ENCODE results near the gene HSD3B2. TPM values are rescaled to one million over a fixed set of nuclear protein-coding genes. Genes with fewer than 3 reads are reported as not detected.
"Not testable (repeated sequence)": the region's sequence is repeated elsewhere in the genome, so short reads cannot be mapped to it uniquely, and the experiment has no call there.

Gene HSD3B2
- total RNA-seq = 0.20 TPM

DNA sequence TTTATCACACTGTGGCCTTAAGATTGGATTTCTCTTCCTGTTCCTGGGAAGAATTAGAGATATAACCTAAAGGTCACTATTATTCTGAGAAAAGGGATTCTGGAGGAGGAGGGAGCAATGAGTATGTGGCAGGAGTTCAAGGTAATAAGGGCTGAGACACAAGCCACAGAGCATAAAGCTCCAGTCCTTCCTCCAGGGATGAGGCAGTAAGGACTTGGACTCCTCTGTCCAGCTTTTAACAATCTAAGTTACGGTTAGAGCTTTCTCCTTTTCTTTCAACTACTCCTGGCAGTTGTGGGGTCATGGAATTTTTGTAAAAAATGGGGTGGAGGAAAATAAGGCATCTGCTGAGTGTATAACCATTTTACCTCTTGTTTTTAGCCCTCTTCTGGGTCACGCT is at the start of gene HSD3B2:
Gene HSD3B2 (plus strand): TSS at position 201 of the 400 bp plus-strand sequence. CDS start 270 bp downstream, outside the sequence.
- no peak for DNase-seq

DNA sequence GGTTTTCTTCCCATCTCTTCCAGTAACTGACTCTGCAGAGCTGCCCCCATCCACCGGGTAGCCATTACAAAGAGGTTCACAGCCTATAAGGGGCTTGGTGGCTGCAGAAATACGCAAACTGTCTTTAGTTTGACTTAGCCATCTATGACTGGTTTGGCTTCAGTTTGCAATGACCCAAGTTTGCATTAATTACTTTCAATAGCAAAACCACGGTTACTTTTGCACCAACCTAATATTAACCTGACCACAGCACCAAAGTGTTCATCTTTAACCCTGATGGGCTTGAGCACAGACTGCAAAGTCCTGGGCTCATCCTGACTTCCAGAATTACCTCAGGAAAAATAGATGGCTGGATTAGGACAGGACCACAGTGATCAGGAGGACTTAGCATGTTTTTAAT is 48.5 kb upstream of the HSD3B2 start:
- no peak for DNase-seq

DNA sequence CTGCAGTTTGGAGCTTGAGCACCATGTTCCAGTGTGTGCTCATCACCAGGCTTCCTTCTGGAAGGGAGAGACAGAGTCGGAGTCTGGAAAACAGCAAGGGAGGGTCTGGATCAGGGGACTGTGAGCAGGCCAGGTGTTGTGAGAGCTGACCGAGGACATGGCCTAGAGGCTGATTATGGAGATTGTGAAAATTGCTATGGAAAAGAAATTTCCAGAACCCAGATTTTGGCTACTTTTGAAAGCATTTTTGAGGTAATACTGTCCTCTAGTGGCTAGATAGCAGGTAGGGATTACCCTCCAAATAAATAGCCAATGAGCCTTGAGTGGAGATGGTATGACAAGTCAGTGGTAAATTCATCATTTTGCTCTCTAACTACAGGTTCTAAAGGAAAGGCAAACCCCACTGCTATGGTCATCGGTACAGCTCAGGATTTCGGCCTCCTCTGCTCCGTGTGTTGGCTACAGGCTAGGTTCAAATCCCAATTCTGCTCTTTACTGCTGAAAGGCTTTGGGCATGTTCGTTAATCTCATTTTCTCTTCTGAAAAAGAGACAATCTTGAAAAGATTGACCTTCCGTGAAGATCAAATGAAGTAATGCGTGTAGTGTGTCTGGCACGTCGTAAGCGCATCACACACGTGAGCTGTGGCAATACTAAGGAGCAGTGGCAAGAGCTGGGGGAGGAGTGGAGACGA is 47.4 kb upstream of the HSD3B2 start:
- DNase-seq = peak; percentile 55

DNA sequence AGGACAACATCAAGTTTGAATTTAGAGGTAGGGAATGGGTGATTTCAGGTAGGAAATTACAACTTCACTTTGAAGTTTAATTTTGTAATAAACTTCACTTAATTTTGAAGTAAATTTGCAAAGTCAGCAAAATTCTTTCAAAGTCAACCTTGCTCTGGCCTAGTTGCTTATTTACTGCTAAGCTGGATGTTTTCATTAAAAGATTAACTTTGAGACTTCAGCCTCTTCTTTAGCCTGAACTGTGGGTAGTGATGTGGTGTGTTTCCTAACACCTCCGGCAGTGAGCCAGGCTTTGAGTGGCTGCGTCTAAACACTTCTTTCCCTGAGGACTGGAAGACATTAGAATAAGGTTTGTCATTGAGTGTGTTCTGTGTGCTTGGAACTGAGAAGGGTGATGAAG is 46.4 kb upstream of the HSD3B2 start, which contains the start of gene HAO2:
Gene HAO2 (plus strand): TSS at position 232 of the 400 bp plus-strand sequence. CDS start 12,301 bp downstream, outside the sequence.
- DNase-seq = no peak

DNA sequence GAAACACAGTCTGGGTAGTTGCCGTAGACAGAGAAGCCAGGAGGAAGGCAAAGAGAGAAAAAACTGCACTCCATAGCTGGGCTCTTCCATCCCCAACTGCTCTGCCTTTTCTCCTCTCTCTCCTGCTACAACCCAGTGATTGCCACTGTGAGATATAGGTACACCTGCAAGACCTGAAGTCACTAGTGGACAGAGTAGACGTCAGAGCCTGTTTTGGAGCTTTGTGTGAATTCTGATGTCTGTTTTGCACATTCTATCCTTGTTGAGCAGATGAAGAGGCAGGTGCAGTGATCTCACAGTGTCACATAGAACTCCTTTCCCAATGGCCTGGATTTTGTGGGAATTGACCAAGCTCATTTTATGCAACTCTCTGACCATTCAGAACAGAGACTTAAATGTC is 44.2 kb upstream of the HSD3B2 start:
- DNase-seq = no peak

DNA sequence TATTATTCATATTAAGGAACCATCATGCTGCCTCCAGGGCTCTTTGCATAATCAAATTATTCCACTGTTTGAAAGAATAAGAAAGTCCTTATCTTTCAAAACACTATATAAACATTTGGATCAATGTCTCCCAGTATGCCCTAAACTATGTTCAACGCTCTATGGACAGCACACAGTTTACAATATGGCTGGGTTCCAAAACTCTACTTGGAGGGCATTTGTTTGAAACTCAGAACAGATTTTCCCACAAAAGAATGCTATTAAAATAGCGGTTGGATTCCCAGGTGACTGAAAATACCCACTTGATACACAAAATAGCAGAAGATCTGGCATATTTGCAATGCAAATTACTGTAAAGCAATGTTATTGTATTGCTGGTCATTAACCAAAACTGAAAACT is 43.1 kb upstream of the HSD3B2 start:
- DNase-seq = no peak

DNA sequence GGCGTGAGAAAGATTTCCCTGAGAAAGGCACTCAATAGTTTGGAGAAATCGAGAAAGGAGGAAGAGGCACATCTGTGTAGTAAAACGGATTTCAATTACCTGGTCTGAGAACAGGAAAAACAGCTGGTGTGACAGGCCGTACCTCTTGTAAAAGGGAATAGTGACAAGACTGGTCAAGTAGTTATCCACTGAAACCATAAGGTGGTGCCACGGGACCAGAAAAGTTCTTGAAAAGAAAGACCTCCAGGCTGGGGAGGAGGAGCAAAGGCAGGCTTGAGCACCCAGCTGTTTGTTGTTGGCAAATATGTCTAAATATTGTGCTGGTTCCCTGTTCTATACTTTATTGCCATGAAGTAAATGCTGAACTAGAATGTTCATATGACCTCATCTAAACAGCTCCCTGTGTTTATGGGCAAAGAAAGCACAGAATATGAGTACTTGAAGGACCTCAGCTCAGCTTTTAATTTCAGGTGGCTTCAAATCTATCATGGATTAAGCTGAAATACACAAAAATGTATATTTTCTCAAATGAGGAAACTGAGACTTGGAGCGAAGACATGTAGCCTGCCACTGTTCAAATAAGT is 42.4 kb upstream of the HSD3B2 start:
- DNase-seq = peak; percentile 54

DNA sequence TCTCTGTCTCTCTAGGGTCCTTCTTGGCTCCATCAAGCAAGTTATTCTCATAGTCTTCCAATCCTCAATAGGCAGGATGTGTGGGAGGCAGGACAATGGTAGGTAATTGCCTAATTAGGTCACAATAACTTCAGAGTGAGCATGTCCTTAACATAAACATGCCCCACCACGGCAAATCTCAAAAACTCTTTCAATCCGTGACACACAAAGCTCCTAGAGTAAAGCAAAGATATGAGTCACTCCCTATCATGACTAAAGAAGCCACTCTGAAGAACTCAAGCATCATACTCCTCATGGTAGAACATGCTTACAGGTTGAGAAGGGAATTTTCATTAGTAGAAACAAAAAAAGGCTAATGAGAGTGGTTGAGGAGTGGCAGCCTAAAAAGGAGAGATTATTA is 41.5 kb upstream of the HSD3B2 start:
- DNase-seq = no peak

DNA sequence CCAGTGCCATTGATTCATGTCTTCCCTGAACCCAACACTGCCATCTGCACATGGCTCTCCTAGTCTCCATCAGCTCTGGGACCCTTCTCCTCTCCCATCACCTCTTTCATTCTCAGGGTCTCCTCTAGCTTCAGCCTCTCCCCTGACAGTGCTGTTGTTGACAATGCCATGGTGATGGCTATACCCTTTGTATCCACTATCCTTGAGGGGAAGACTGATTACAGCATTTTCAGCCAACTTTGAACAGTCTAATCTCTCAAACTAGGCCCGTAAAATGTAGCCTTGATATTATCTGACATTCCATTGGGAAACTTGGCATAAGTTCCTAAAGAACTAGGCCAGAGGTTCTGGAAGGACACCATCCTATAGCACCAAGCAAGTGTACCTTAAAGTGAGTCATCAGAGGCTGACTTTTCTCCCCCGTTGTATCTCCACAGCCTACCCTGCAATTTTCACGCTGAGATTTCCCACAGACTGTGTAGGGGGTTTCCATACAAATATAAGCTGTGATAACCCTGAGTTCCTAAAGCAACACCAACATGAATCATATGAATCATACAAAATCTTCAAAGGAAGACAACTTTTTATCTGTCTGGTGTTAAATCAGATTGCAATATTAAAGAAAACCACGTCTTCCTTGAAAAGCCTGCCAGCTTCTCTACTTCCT is 40.6 kb upstream of the HSD3B2 start:
- no peak for DNase-seq

DNA sequence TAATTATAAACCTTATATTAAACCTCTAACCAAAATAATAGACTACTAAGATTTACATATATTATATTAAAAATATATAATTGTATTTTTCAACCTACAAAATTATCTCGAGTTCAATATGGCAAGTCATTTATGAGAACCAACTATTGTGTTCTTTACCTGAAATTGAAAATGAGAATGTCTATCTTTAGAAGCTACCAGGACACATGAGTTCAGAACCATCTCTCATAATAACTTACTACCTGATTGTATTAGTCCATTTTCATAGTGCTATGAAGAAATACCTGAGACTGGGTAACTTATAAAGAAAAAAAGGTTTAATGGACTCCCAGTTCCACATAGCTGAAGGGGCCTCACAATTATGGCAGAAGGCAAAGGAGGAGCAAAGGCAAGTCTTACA is 39.6 kb upstream of the HSD3B2 start:
- DNase-seq = no peak

DNA sequence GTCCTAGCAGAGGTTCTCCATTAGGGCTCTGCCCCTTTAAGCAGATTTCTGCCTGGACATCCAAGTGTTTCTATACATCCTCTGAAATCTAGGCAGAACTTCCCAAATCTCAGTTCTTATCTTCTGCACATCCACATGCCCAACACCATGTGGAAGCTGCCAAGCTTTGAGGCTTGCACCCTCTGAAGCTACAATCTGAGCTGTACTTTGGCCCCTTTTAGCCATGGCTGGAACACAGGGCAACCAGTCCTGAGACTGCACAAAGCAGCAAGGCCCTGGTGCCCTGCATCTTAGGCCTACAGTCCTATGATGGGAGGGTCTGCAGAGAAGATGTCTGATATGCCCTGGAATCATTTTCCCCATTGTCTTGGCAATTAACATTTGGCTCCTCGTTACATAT is 38.4 kb upstream of the HSD3B2 start:
- no peak for DNase-seq

DNA sequence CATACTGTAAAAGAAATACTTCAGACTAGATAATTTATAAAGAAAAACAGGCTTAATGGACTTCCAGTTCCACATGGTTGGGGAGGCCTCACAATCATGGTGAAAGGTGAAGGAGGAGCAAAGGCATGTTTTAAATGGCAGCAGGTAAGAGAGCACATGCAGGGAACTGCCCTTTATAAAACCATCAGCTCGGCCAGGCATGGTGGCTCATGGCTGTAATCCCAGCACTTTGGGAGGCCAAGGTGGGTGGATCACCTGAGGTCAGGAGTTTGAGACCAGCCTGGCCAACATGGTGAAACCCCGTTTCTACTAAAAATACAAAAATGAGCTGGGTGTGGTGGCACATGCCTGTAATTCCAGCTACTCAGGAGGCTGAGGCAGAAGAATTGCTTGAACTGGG is 37.4 kb upstream of the HSD3B2 start:
- not testable (repeated sequence) for DNase-seq

DNA sequence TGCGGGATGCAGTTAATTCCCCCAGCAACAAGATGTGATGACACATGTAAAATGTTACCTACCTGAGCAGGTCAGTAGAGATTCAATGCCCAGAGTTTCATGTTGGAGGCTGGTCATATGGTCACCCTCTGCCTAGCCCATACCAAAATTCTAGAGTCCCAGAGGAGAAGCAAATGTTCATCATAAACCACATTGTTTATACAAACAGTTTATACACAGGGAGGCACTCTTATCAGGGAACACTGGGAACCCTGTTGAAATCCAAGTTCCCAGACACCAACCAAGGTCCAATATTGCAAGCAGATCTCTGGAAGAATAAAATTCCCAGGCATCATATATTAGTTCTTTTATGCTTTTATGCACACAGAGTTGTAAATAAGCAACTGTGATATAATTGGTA is 35.8 kb upstream of the HSD3B2 start:
- no peak for DNase-seq

DNA sequence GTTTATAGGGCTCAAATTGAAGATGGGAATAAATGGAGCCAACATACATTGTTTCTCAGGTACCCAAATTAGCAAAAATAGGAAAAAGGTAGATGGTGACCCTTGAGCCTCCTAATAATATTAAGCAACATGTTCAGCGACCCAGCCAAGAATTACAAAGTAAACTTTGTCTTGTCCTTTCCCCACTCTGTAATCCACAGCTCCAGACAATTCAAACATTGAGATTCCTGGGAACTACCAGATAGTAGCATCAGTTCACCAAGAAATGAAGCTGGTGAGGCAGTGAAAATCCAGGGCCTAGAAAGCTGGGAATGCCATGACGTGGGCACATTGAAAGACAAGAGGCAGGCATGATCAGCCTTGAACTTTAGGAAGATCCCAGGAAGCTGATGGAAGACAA is 34.6 kb upstream of the HSD3B2 start:
- DNase-seq = no peak

DNA sequence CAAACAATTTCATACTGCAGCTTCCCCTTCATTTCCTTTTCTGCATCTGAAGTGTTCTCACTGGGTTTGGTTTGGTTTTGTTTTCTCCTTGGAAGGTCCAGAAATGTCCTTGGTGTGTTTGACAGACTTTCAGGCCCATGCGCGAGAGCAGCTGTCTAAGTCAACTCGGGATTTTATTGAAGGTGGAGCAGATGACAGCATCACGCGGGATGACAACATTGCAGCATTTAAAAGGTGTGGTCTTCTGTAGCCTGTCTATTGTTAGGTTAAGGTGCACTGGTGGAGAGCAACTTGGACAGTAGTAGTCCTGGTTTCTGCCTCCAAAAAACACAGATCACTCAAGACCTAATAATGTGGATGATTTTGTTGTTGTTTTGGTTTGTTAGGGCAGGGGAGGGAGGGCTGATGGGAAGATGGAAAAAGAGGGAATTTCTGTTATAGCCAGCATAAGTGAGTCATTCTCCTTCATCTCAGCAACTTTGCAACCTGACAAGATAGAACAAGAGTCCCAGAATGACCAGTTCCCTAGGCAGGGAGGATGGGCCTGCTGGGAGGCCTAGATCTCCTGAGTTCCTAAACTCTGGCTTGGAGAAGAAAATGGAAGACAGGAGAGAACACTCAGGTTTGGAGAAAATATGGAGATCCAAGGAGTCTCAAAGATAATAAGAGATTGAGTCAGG is 33.8 kb upstream of the HSD3B2 start:
- no peak for DNase-seq

DNA sequence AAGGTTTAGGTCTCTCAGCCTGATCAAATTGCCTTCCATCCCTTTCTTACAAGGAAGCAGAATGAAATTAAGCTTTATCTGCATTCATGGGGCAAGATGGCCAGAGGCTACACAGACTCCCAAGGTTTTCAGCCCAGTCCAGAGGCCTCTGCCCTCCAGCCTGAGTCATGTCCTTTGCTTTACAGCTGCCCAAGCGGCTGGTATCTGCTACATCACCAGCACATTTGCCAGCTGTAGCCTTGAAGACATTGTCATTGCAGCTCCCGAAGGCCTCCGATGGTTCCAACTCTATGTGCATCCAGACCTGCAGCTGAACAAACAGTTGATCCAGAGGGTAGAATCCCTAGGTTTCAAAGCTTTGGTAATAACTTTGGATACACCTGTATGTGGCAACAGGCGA is 30.4 kb upstream of the HSD3B2 start:
- DNase-seq = no peak

DNA sequence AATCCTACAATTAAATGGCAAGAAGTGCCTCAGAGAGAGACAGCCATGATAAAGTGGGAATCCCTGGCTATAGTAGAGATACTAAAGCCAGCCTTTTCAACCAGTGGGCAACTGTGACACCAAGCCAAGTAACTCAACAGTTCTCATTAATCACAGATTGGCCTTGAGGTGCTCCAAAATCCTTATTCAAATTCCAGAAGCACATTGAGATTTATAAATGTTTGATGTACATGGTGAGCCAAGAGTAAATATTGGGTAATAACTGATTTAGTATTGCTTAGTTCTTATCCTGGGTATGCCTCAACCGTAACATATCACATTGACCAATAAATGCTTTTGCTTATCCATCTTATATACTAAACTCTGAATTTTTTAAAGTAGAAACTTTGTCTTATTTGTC is 29.3 kb upstream of the HSD3B2 start:
- no peak for DNase-seq

DNA sequence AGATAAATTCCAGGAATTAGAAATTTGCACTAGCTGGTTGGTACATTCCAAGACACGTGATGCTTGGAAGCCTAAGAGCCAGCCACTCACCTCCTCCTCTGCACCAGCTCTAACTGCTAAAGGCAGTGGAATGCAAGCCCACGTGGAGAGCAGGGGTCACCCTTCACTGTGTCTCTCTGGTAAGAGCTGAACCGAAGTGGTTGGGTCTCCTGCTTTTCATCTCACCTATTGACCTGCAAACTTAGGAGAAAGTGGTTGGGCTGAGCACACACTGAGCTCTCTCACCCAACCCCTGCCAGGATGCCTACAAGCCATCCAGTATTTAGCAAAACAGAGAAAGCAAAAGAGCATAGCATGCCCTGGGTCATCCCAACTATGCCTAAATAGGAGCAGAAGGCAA is 27.1 kb upstream of the HSD3B2 start:
- no peak for DNase-seq

DNA sequence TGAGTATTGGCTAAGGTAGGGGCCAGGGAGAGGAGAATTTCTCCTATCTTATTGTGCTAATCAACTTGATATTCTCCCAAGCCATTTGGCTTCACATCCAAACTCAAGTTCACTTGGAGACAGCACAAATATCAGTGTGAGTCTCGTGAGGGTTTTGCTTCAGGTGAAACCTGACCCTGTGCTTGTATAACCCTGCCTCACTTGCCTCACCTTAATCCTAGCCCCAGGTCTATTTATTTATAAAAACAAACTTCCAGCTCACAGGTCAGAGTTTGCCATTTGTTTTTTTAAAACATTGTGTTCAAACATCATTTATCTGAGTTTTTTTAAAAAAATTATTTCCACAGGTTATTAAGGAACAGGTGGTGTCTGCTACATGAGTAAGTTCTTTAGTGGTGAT is 26.5 kb upstream of the HSD3B2 start:
- no peak for DNase-seq

DNA sequence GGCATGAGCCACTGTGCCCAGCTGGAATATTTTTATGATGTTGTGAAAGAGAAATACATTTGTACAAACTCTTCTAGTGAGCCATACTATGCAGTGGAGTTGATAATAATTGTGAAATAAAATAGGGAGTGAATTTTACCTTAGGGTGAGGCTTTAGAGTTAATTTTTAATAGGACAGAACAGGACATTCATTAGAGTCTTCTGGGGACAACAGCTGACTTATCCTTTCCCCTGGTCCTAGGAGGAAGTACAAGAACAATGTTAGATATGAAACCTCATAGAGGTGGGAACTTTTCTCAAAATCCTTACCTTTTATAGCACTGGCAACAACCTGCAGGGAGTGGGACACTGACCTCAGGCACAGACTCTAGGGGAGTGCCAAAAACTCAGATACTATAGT is 24.4 kb upstream of the HSD3B2 start:
- no peak for DNase-seq

DNA sequence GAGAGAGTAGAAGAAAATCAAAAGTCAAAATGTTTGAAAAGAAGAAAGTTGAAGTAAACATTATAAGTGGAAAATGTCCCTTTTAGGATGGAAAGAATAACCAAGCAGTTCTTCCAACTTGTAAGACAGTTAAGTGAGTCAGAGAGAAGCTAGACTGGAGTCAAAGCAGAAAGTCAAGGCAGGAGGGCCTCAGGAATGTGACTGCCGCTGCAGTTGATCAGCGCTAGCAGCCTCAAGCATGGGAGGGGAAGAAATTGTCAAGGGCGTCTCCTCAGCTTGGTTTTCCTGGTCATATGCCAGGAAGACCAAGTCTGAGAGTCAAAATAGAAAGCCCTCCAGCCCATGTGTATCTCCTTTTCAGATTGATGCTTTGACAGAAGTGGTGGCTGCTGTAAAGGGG is 23.2 kb upstream of the HSD3B2 start:
- DNase-seq = no peak

DNA sequence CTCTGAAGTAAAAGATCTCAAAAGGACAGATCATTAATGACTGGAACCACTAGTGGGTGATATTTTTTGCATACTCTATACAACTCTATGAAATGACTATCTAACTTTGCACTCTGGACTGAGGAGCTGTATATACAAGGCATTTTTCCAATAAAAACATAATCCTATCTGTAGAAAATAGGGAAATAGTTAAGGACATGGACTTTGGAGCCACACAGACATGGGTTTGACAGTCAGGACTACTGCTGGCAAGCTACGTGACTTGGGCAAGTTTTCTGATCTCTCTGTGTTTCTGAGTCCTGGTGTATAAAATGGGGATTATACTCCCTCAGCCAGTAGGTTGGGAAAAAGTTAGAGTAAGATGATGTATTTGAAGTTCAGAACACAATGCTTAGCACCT is 20.9 kb upstream of the HSD3B2 start:
- DNase-seq = no peak

DNA sequence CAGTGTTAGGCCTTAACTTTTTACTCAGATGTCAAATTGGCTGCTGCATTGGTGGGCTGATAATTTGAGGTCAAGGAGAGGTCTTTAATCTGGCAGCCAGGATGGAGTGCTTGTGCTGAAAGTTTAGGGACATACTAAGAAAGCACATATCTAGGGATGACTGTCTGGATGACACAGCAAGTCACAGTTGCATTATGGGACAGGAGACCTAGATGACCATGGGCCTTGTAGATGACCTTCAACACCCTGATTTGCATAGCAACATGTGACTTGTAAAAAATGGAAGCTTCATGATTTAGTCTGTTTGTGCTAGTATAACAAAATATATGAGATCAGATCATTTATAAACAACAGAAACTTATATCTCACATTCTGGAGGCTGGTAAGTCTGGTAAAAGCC is 18.0 kb upstream of the HSD3B2 start:
- DNase-seq = no peak
